Thoracic aorta (tissue), 2 donors: Measurements from ENCODE around the gene ZNF524. TPM values are rescaled to one million over a fixed set of nuclear protein-coding genes. Genes with fewer than 3 reads are reported as not detected.

ENCODE experiments used
- ATAC-seq: fragments of 150-250 bp; one replicate; pipeline ENCODE4 v1.8.0; 2017; ENCODE audit warnings: low read depth; ENCODE audit not compliant: insufficient number of reproducible peaks, low FRiP score
- DNase-seq: peaks from one replicate; pipeline ENCODE4 v3.0.0-alpha.2; 2020; ENCODE audit warnings: low spot score
- H3K27ac ChIP-seq, 2 donors: fragments of 200-600 bp; sonication (generic); 1 replicate in 1 of 2; 2 replicates in 1 of 2; pipeline ENCODE4 v1.5.1; 2016; ENCODE audit warnings: mild to moderate bottlenecking in 2 of 2, moderate library complexity in 2 of 2
- H3K27me3 ChIP-seq: fragments of 200-600 bp; sonication (generic); replicated peaks from 2 replicates; pipeline ENCODE4 v1.6.0; 2016; ENCODE audit warnings: mild to moderate bottlenecking; ENCODE audit not compliant: insufficient read depth
- H3K36me3 ChIP-seq: fragments of 200-600 bp; sonication (generic); one replicate; pipeline ENCODE4 v1.5.1; 2016
- H3K4me1 ChIP-seq, 2 donors: fragments of 200-600 bp; sonication (generic); 1 replicate in 1 of 2; 2 replicates in 1 of 2; pipeline versions ENCODE4 v1.5.1 to v1.6.0; 2016; ENCODE audit warnings: low read depth in 2 of 2, mild to moderate bottlenecking in 1 of 2; ENCODE audit not compliant: control insufficient read depth in 1 of 2
- H3K4me3 ChIP-seq: fragments of 200-600 bp; sonication (generic); 2 replicates; pipeline ENCODE4 v1.5.1; 2016; ENCODE audit warnings: mild to moderate bottlenecking
- H3K9me3 ChIP-seq: fragments of 200-600 bp; sonication (generic); 2 replicates; pipeline ENCODE4 v1.5.1; 2016
- CTCF ChIP-seq: fragments of 200-600 bp; sonication (generic); IDR thresholded peaks from one replicate; pipeline ENCODE4 v1.5.1; 2019; ENCODE audit warnings: antibody characterized with exemption
- total RNA-seq, 2 donors: library from RNA; depleted of rRNA; stranded (reverse); fragments of >200 nt; gene quantifications; one replicate each; pipeline versions ENCODE4 v1.1.0 to v1.2.3, GENCODE V29; 2016

Gene ZNF524
- total RNA-seq, 2 donors from 2014 or later: 21.7 to 26.4 TPM

GRCh38 chr19:55635856-55636440 is 35.9 kb downstream of the ZNF524 start:
- H3K9me3 ChIP-seq: no peaks in the 10 kb centered on the region
- TF ChIP-seq CTCF: no peak
- H3K4me1 ChIP-seq: peaks cover 44 to 58% of the 10 kb centered on the region in 2 donors
- H3K27me3 ChIP-seq: no peaks in the 10 kb centered on the region
- H3K4me3 ChIP-seq: peak overlapping the region; percentile 100
- peak overlapping the region; percentile 100 for H3K27ac ChIP-seq
- H3K36me3 ChIP-seq: peaks cover 4% of the 10 kb centered on the region
- ATAC-seq (no peak), DNase-seq (no peak)

- no peak for TF ChIP-seq CTCF
- DNase-seq (no peak), ATAC-seq (no peak)
- Histone ChIP-seq H3K36me3 (peaks cover 4% of the 10 kb centered on the region), H3K9me3 (no peaks in the 10 kb centered on the region), H3K27ac (peak overlapping the region in 1 of 2 donors; percentile 100), H3K4me3 (peak overlapping the region; percentile 100), H3K27me3 (no peaks in the 10 kb centered on the region), H3K4me1 (peaks cover 48 to 58% of the 10 kb centered on the region in 2 donors)
Measured at GRCh38 chr19:55636723-55637122, 36.6 kb downstream of the ZNF524 start.

GRCh38 chr19:55637534-55637933 is 37.4 kb downstream of the ZNF524 start:
- H3K4me1 ChIP-seq: peaks cover 53 to 60% of the 10 kb centered on the region in 2 donors
- peaks cover 4% of the 10 kb centered on the region for H3K36me3 ChIP-seq
- no peak for ATAC-seq
- DNase-seq: no peak
- H3K27ac ChIP-seq: no peak overlapping the region
- no peaks in the 10 kb centered on the region for H3K9me3 ChIP-seq
- TF ChIP-seq CTCF: no peak
- H3K27me3 ChIP-seq: no peaks in the 10 kb centered on the region
- H3K4me3 ChIP-seq: no peak overlapping the region

- peaks cover 4% of the 10 kb centered on the region for H3K36me3 ChIP-seq
- no peaks in the 10 kb centered on the region for H3K27me3 ChIP-seq
- ATAC-seq (no peak), DNase-seq (no peak)
- H3K9me3 ChIP-seq: no peaks in the 10 kb centered on the region
- H3K4me1 ChIP-seq: peaks cover 60 to 65% of the 10 kb centered on the region in 2 donors
- TF ChIP-seq CTCF: peak; percentile 11
- no peak overlapping the region for H3K27ac ChIP-seq
- no peak overlapping the region for H3K4me3 ChIP-seq
Measured at GRCh38 chr19:55638864-55639359, 38.8 kb downstream of the ZNF524 start.

- H3K27me3 ChIP-seq: no peaks in the 10 kb centered on the region
- no peaks in the 10 kb centered on the region for H3K9me3 ChIP-seq
- DNase-seq (no peak), ATAC-seq (no peak)
- peaks cover 6% of the 10 kb centered on the region for H3K36me3 ChIP-seq
- H3K4me3 ChIP-seq: peak overlapping the region; percentile 96
- H3K4me1 ChIP-seq: peaks cover 64 to 71% of the 10 kb centered on the region in 2 donors
- peak; percentile 52 for TF ChIP-seq CTCF
- peak overlapping the region; percentile 89 to 92 for H3K27ac ChIP-seq
Measured at GRCh38 chr19:55640043-55640576, 40.0 kb downstream of the ZNF524 start.
